Right cardiac atrium (tissue), 5 donors: ENCODE data around the gene MEIS1. TPM values are rescaled to one million over a fixed set of nuclear protein-coding genes. Genes with fewer than 3 reads are reported as not detected.

Source experiments
- ATAC-seq, 2 donors: fragments of 200-7000 bp; cut with Tn5 transposase; one replicate each; pipeline versions ENCODE4 v1.8.0 to v1.9.1; 2020; ENCODE audit warnings: moderate library complexity in 2 of 2, mild to moderate bottlenecking in 1 of 2
- DNase-seq, 3 donors: peaks; one replicate each; pipeline ENCODE4 v3.0.0-alpha.2; 2020
- H3K27ac ChIP-seq: one replicate; pipeline ENCODE4 v1.5.1; 2013; ENCODE audit warnings: mild to moderate bottlenecking, low read length, control low read depth, moderate library complexity
- H3K27me3 ChIP-seq: one replicate; pipeline ENCODE4 v1.6.1; 2013; ENCODE audit not compliant: control insufficient read depth, insufficient read depth
- H3K4me1 ChIP-seq: one replicate; pipeline ENCODE4 v1.6.1; 2013; ENCODE audit warnings: low read length; ENCODE audit not compliant: control insufficient read depth, insufficient read depth
- H3K4me3 ChIP-seq: one replicate; pipeline ENCODE4 v1.5.1; 2013; ENCODE audit warnings: low read length, control low read depth
- H3K9me3 ChIP-seq: one replicate; pipeline ENCODE4 v1.6.1; 2013; ENCODE audit warnings: low read length; ENCODE audit not compliant: control insufficient read depth
- WGBS: extraction: QIAGEN DNeasy Blood & Tissue Kit; methylation state at CpG from one replicate; pipeline ENCODE4 v1.1.7; 2013; 5-methylcytosine and 5-hydroxymethylcytosine counted together
- intact Hi-C, 4 donors: fragments of 100-400 bp; cut with DNase I; formaldehyde crosslinking; loops; one replicate each; pipeline versions ENCODE4 v1.11.0 to v1.14.0; 2022 to 2023
- polyA plus RNA-seq: library from polyadenylated mRNA; stranded (reverse); fragments of 200-250 nt; gene quantifications from one replicate; pipeline ENCODE4 v1.2.3, GENCODE V29; 2013
- total RNA-seq, 4 donors: library from RNA; stranded (reverse); fragmentation: NEBNext Ultra II Directional; extraction: Animal tissue kit (Norgen Biotek cat#: 25700); gene quantifications; one replicate each; pipeline ENCODE4 v1.2.1, GENCODE V29; 2021
- donor health status: healthy with polysubstance abuse.
- donor health status: DM: no; HTN: yes; CAD: no.
- donor health status: DM: no; HTN: no; CAD: no.
- donor health status: DM: no; HTN: yes; CAD: no; lungs with severe emphysema.
- donor health status: DM: yes; HTN: yes; CAD: no.

Gene MEIS1
- total and polyA plus RNA-seq, 5 donors: 16.9 to 41.2 (median 32.1) TPM

DNA sequence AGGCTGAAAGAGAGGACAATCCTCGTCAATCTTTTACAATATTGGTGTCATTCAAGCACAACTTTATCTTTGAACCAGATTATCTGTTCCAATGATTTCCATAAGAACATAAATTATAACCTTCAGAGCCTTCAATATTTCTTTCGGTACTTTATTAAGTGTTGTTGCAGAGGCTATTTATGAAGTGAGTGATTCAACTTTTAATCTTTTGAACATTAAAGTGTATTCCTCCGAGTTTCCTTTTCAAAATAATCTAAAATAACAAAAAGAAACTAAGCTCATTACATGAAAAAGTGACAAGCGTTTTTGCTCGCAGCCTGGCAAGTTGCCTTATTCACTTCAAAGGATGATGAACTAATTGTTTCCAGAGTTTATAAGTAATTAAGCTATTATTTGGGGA, 149.0 kb downstream of the MEIS1 start:
- Histone ChIP-seq H3K4me1 (no peaks in the 10 kb centered on the region), H3K9me3 (no peaks in the 10 kb centered on the region), H3K27ac (no peak overlapping the region), H3K4me3 (no peak overlapping the region), H3K27me3 (peaks cover 2% of the 10 kb centered on the region)
- 42% methylated on average over 5 of the region's 5 CpGs for WGBS
- intact Hi-C loops: loop anchor here in 1 of 4 donors (10.0 kb wide), 1 partner anchor 1261 kb away; no protein-coding TSS in a partner anchor
- no peak for ATAC-seq
- DNase-seq: no peak

GRCh38 chr2:66585587-66585986, 150.7 kb downstream of the MEIS1 start:
- Histone ChIP-seq H3K9me3 (no peaks in the 10 kb centered on the region), H3K4me3 (no peak overlapping the region), H3K27me3 (peaks cover 3% of the 10 kb centered on the region), H3K4me1 (no peaks in the 10 kb centered on the region), H3K27ac (no peak overlapping the region)
- DNase-seq (no peak), ATAC-seq (no peak)
- intact Hi-C loops: loop anchor here in 1 of 4 donors (10.0 kb wide), 1 partner anchor 1259 kb away; no protein-coding TSS in a partner anchor
- WGBS: 76% methylated on average over 6 of the region's 6 CpGs

DNA sequence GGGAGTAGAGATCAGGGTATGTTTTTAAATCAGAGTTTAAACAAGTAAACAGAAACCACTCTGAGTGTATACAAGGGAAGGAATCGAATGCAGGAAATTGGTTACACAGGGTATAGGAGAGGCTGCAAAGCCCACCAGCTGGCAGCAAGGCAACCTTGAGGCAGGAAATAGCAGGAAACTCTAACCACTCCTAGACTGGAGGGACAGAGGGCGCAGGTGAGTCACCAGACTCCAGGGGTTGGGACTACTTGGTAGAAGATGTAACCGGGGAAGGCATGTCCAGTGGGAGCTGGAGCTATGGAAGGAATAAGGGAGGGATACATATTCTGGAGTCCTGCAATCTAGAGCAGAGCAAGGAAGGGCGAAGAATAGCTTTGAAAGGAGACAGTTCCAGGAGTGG, 152.3 kb downstream of the MEIS1 start:
- no peaks in the 10 kb centered on the region for H3K4me1 ChIP-seq
- no peak overlapping the region for H3K4me3 ChIP-seq
- intact Hi-C loops: loop anchor here in 1 of 4 donors (10.0 kb wide), 1 partner anchor 1258 kb away; no protein-coding TSS in a partner anchor
- peaks cover 3% of the 10 kb centered on the region for H3K27me3 ChIP-seq
- DNase-seq: no peak
- 56% methylated on average over 4 of the region's 4 CpGs for WGBS
- ATAC-seq: no peak
- no peaks in the 10 kb centered on the region for H3K9me3 ChIP-seq
- no peak overlapping the region for H3K27ac ChIP-seq

DNA sequence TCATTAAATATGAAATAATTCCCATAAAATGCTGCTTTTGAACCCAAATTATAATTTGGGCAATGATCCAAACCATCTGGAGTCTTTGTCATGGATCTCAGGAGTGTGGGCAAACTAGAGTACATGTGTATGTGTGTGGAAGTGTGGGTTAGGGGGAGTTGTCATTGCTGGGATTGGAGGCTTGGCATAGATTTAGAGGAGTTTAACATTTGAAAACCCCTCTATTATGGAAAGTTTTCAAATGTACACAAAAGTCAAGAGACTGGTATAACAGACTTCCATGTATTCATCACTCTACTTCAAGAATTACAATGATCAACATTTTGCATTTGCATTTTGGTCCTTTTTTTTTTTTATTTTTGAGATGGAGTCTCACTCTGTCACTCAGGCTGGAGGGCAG, 159.1 kb downstream of the MEIS1 start:
- Histone ChIP-seq H3K27ac (no peak overlapping the region), H3K4me1 (no peaks in the 10 kb centered on the region), H3K4me3 (no peak overlapping the region), H3K27me3 (peaks cover 3% of the 10 kb centered on the region), H3K9me3 (no peaks in the 10 kb centered on the region)
- DNase-seq: no peak
- intact Hi-C loops: no loop called here
- ATAC-seq: no peak

GRCh38 chr2:66595556-66595955, 160.6 kb downstream of the MEIS1 start:
- Histone ChIP-seq H3K4me3 (no peak overlapping the region), H3K27me3 (peaks cover 3% of the 10 kb centered on the region), H3K4me1 (no peaks in the 10 kb centered on the region), H3K9me3 (no peaks in the 10 kb centered on the region), H3K27ac (no peak overlapping the region)
- no peak for DNase-seq
- intact Hi-C loops: no loop called here
- no peak for ATAC-seq
- WGBS: 36% methylated on average over 2 of the region's 2 CpGs

DNA sequence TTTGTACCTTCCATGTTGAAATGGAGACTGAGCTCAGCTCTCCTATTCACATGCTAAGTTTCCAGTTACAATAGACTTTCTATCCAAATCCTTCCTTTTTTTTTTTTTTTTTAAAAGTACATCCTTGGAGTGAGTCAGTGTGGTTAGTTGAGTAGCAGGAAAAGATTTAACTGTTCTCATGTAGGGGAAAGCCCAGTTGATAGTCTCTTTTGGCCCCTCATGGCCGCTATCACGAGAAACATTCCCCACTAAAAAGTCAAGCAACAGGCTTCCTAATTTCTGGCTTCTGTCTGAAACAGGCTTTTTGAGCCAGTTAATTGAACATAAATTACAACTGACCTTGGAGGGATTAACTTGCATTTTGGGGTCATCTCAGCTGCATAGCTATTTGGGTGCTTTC, 161.3 kb downstream of the MEIS1 start:
- Histone ChIP-seq H3K27ac (no peak overlapping the region), H3K27me3 (peaks cover 3% of the 10 kb centered on the region), H3K9me3 (no peaks in the 10 kb centered on the region), H3K4me1 (no peaks in the 10 kb centered on the region), H3K4me3 (no peak overlapping the region)
- 89% methylated on average over 2 of the region's 2 CpGs for WGBS
- ATAC-seq (no peak), DNase-seq (no peak)
- intact Hi-C loops: no loop called here

DNA sequence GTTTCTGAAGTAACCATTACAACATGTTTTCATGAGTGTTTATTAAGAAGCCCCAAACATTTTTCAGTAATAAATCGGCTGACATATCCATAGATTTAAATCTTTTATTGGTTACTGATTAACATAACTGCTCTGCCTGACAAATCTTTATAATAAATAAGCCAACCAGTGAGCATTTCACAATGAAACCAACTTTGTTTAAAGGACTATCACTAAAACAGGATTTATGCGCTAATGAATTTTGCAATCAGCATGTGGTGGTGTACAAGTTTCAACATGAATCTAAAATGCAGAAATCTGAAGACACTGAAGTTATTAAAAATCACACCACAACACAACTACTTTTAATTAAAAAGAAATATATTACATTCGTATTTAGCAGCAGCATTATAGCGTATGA, 166.7 kb downstream of the MEIS1 start:
- intact Hi-C loops: no loop called here
- ATAC-seq: no peak

GRCh38 chr2:66602341-66602740, 167.4 kb downstream of the MEIS1 start:
- H3K4me3 ChIP-seq: no peak overlapping the region
- H3K9me3 ChIP-seq: no peaks in the 10 kb centered on the region
- intact Hi-C loops: no loop called here
- H3K4me1 ChIP-seq: no peaks in the 10 kb centered on the region
- no peak overlapping the region for H3K27ac ChIP-seq
- H3K27me3 ChIP-seq: peaks cover 3% of the 10 kb centered on the region
- DNase-seq (no peak), ATAC-seq (no peak)

More for the DNA sequence above, 166.7 kb downstream of the MEIS1 start:
- DNase-seq: no peak
- WGBS: 64% methylated on average over 4 of the region's 4 CpGs
- no peaks in the 10 kb centered on the region for H3K4me1 ChIP-seq
- no peaks in the 10 kb centered on the region for H3K9me3 ChIP-seq
- H3K27me3 ChIP-seq: peaks cover 3% of the 10 kb centered on the region
- no peak overlapping the region for H3K27ac ChIP-seq
- no peak overlapping the region for H3K4me3 ChIP-seq

- Histone ChIP-seq H3K27ac (no peak overlapping the region), H3K4me1 (no peaks in the 10 kb centered on the region), H3K4me3 (no peak overlapping the region), H3K27me3 (peaks cover 3% of the 10 kb centered on the region), H3K9me3 (no peaks in the 10 kb centered on the region)
- intact Hi-C loops: no loop called here
- no peak for ATAC-seq
- DNase-seq: no peak
- WGBS: 65% methylated on average over 2 of the region's 2 CpGs
Measured at GRCh38 chr2:66604326-66604725, 169.4 kb downstream of the MEIS1 start.

- ATAC-seq: no peak
- no peak for DNase-seq
- H3K4me1 ChIP-seq: no peaks in the 10 kb centered on the region
- H3K27me3 ChIP-seq: no peaks in the 10 kb centered on the region
- no peaks in the 10 kb centered on the region for H3K9me3 ChIP-seq
- intact Hi-C loops: no loop called here
- no peak overlapping the region for H3K4me3 ChIP-seq
- 95% methylated on average over 7 of the region's 7 CpGs for WGBS
- no peak overlapping the region for H3K27ac ChIP-seq
Measured at GRCh38 chr2:66604976-66605375, 170.1 kb downstream of the MEIS1 start.

DNA sequence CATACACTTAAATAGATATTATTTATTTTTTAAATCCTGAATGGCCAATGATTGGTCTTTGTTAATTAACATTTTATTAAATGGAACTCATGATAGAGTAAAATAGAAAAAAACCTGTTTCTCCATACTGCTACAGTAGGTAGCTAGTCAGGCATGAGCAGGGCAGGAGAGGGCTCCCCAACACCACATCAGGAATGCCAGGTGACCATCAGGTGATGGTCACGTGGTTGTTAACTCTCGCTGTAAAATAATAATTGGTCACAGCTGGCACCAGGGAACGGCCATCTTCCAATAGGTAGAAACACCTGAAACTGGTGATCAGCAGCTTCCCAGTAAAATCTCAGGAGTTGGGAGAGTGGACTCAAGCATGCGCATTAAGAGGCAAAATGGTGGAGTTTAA, 172.2 kb downstream of the MEIS1 start:
- 94% methylated on average over 4 of the region's 4 CpGs for WGBS
- intact Hi-C loops: no loop called here

More for the DNA sequence above, 172.2 kb downstream of the MEIS1 start:
- H3K4me1 ChIP-seq: no peaks in the 10 kb centered on the region
- no peak overlapping the region for H3K27ac ChIP-seq
- ATAC-seq (no peak), DNase-seq (no peak)
- no peaks in the 10 kb centered on the region for H3K9me3 ChIP-seq
- H3K4me3 ChIP-seq: no peak overlapping the region
- H3K27me3 ChIP-seq: no peaks in the 10 kb centered on the region
